ENCODE measurements around the gene MCU. TPM values are rescaled to one million over a fixed set of nuclear protein-coding genes. Genes with fewer than 3 reads are reported as not detected.
A peak's percentile ranks its signal among the peaks of the same experiment; 100 is the strongest.
"Not testable (repeated sequence)": the region's sequence is repeated elsewhere in the genome, so short reads cannot be mapped to it uniquely, and the experiment has no call there.

The MCU gene
- total and polyA plus RNA-seq, 5 experiments from 2014 or later = 4.1 to 10.6 (median 9.0) TPM

DNA sequence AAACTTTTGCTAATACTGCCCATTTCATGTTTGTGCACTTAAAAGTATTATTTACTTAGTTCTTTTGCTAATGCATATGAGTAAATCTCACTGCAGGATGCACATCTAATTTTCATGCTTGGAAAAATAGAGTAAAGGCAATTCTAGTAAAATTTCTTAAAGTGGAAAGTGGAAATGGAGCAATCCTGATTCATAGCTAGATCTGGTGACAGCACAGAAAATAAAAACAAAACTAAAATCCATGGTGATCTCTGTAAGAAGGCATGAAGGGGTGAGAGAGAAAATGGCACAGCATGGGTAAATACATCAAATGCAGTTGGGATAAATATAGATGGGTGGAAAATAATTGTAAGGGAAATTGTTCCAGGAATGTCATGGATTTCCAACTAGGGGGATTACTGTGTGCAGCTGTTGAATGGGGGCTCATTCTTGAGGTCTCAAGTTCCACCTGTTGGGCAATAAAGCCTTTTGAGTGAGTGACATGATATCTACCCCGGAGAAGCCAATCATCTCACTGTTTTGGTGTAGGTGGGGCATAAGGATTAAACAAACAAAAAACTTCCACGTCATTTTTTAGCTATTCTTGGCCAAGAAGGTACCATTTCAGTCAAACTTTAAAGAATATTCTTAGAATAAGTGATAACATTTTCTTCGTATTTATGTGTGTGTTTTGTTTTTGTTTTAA is 1.7 kb upstream of the MCU start:
- DNase-seq (no peak), ATAC-seq (no peak)
- peaks cover 10 to 33% (median 31%) of the 10 kb centered on the region in 4 donors for H3K4me1 Mint-ChIP-seq
- H3K27me3 Mint-ChIP-seq = peaks cover 3 to 15% (median 4%) of the 10 kb centered on the region in 5 donors
- POLR2A ChIA-PET = interaction anchor here (0.5 kb wide), 1 partner anchor 20 kb away, joined by 7 read pairs; no protein-coding TSS in a partner anchor
- peak overlapping the region in 1 of 10 donors; percentile 21 for H3K27ac Mint-ChIP-seq
- H3K4me3 Mint-ChIP-seq = peak overlapping the region in 5 of 10 donors; percentile 8 to 52 (median 20)
- H3K9me3 Mint-ChIP-seq = no peaks in the 10 kb centered on the region
- no peaks in the 10 kb centered on the region for H3K36me3 Mint-ChIP-seq

DNA sequence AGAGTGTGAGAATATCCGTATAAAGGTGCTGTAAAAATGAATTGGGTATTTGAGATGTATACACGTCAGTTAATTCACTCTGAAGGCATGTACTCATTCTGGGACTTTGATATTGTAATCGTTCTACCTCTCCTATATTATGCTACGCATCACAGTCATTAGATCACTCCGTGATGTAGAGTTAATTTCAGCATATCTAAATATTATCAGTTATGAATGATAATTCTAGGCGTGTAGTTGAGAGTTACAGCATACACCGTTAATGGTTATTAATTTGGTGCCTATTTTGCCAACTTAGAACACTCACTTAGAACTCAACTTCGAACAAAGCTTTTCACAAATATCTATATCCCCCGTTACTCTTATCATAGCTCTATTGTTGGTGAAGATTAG is 477 bp upstream of the MCU start:
- no peaks in the 10 kb centered on the region for H3K9me3 Mint-ChIP-seq
- H3K4me3 Mint-ChIP-seq = peak overlapping the region; percentile 85 to 95 (median 90)
- peak overlapping the region in 8 of 10 donors; percentile 64 to 92 (median 86) for H3K27ac Mint-ChIP-seq
- no peaks in the 10 kb centered on the region for H3K36me3 Mint-ChIP-seq
- POLR2A ChIA-PET = interaction anchor here (0.5 to 1.4 kb wide), 3 partner anchors 8 to 401 kb away, joined by 4 to 7 read pairs (median 5); partner anchors contain the start of gene MICU1
- peaks cover 0 to 11% (median 0%) of the 10 kb centered on the region in 5 donors for H3K27me3 Mint-ChIP-seq
- H3K4me1 Mint-ChIP-seq = peaks cover 10 to 40% (median 34%) of the 10 kb centered on the region in 4 donors
- ATAC-seq = no peak
- DNase-seq = no peak

DNA sequence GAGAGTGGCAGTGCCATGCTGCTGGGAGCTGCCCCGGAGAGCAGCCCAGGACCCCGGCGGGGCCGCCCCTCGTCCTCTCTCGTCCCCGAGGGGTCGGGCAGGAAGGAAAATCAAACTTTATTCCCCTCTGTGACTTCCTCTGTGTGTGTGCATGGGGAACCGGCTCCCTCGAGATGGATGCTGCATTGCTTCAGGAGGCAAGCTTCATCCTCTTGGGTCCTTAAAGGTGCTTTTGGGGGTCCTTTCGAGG is 726 bp downstream of the MCU start:
- H3K4me1 Mint-ChIP-seq = peaks cover 10 to 43% (median 34%) of the 10 kb centered on the region in 4 donors
- H3K27ac Mint-ChIP-seq = peak overlapping the region; percentile 52 to 90 (median 82)
- H3K9me3 Mint-ChIP-seq = no peaks in the 10 kb centered on the region
- H3K36me3 Mint-ChIP-seq = no peaks in the 10 kb centered on the region
- DNase-seq (peak in 1 of 10 donors; percentile 57), ATAC-seq (peak in 1 of 2 donors; percentile 9)
- peak overlapping the region; percentile 77 to 96 (median 90) for H3K4me3 Mint-ChIP-seq
- POLR2A ChIA-PET = interaction anchor here (0.5 to 1.4 kb wide), 3 partner anchors 65 to 476 kb away, joined by 4 to 7 read pairs (median 4); partner anchors contain the start of gene MICU1
- peaks cover 0 to 7% (median 0%) of the 10 kb centered on the region in 5 donors for H3K27me3 Mint-ChIP-seq

DNA sequence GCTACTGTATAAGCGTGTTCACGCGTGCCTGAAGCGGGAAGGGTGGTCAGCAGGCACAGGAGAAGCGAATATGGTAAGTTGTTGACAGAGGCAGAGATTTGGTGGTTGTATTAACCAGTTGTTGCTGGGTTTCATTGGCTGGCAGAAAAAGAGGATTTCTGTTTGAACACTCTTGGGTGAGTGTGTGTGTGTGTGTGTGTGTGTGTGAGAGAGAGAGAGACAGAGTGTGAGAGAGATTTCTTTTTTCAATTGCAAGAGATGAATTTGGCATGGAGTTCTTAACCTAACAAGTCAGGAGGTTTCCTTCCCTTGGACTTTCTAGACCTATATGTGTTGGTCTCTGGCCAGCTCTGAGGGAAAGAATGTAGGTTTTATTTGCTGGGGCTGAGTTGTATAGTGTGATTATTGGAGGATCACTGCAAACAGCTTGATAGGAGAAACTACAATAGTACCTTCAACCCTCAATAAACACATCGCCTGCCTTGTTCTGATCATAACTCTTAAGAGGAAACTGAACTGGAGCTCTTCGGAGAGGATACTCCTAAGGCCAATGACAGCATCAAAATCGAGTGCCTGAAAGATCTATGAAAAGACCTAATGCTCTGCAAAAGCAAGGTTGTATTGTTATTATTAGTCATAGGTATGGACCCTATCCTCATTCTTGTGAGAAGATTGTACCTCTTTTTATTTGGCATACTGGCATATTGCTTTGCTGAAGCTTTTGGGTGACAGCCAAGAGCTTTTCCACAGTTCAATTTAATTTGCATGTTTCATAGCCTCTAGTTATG is 1.2 kb downstream of the MCU start:
- H3K4me3 Mint-ChIP-seq = peak overlapping the region; percentile 77 to 96 (median 90)
- no peaks in the 10 kb centered on the region for H3K36me3 Mint-ChIP-seq
- peaks cover 0 to 4% (median 0%) of the 10 kb centered on the region in 5 donors for H3K27me3 Mint-ChIP-seq
- ATAC-seq = no peak
- H3K4me1 Mint-ChIP-seq = peaks cover 10 to 43% (median 34%) of the 10 kb centered on the region in 4 donors
- H3K9me3 Mint-ChIP-seq = no peaks in the 10 kb centered on the region
- H3K27ac Mint-ChIP-seq = peak overlapping the region; percentile 11 to 90 (median 82)
- DNase-seq = peak in 6 of 10 donors; percentile 3 to 67 (median 17)
- POLR2A ChIA-PET = interaction anchor here (0.5 to 1.4 kb wide), 3 partner anchors 66 to 476 kb away, joined by 4 to 7 read pairs (median 4); partner anchors contain the start of gene MICU1

DNA sequence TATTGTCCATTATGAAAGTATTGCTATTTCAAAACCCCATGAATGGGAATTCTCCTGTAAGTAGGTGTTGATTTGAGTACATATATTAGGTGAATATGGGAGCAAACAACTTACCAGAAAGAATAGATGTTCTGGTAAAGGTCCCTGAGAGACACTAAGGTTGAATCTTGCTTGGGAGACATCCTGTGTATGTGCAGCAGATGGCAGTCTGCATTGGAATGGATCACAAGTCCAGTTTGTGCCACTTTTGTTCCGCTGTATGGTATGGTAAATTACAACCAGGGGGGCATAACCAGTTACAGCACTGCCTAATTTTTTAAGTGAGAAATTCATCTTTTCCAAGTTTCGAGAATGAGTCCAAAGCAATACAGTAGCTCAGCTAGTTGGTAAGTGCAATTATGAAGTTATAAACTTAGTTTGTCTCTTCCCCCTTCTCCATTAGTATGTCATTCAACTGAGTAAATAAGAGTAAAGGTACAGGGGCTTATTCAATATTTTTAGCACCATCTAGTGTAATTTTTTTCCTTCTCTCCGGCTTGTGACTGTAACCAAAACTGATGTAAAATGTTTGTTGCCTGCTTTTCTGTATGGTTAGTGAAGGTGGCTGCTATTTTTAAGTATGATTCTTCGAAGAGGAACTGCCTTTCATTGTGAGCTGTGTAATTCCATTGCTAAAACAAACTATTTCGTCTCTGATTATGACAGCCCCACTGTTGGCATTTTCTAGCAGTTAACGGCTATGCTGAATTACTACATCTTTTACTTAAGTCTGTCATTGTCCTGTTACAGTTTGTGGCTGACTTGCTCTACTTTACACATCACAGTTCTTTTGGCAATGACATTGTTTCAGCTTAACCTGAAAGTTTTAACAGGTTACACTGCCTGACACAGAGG is 2.8 kb downstream of the MCU start:
- DNase-seq (peak in 2 of 10 donors; percentile 4 to 11), ATAC-seq (no peak)
- H3K9me3 Mint-ChIP-seq = no peaks in the 10 kb centered on the region
- H3K27ac Mint-ChIP-seq = peak overlapping the region in 2 of 10 donors; percentile 7 to 10
- POLR2A ChIA-PET = no interaction called here
- peak overlapping the region in 1 of 10 donors; percentile 50 for H3K4me3 Mint-ChIP-seq
- H3K4me1 Mint-ChIP-seq = peaks cover 10 to 43% (median 34%) of the 10 kb centered on the region in 4 donors
- H3K36me3 Mint-ChIP-seq = no peaks in the 10 kb centered on the region
- H3K27me3 Mint-ChIP-seq = peaks cover 0 to 4% (median 0%) of the 10 kb centered on the region in 5 donors

DNA sequence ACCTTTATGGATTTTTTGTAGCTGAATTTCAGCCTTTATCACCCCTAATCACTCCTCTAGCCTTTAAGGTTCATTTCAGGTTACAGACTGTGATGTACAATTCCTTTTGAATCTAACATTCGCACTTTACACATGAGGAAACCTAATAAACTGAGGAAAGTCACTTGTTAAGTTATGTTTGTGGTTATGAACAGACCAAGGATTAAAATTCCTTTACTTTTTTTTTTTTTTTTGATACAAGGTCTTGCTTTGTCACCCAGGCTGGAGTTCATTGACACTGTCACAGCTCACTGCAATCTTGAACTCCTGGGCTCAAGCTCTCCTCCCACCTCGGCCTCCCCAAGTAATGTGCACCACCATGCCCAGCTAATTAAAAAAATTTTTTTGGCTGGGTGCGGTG is 3.6 kb downstream of the MCU start:
- no peak for ATAC-seq
- Mint-ChIP-seq H3K9me3 (no peaks in the 10 kb centered on the region), H3K4me1 (peaks cover 8 to 43% (median 34%) of the 10 kb centered on the region in 4 donors), H3K4me3 (no peak overlapping the region), H3K36me3 (no peaks in the 10 kb centered on the region), H3K27me3 (no peaks in the 10 kb centered on the region), H3K27ac (no peak overlapping the region)
- POLR2A ChIA-PET = no interaction called here
- DNase-seq = no peak

DNA sequence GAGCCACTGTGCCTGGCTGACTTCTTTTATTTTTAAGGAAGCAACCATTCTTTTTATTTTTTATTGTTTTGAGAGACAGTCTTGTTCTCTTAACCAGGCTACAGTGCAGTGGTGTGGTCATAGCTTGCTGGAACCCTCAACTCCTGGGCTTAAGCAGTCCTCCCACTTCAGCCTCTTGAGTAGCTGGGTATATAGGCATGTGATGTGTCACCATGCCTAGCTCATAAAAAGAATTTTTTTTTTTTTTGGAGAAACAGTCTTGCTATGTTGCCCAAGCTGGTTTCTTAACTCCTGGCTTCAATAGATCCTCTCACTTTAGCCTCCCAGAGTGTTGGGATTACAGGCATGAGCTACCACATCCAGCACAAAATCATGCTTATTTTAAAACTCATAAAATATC is 5.8 kb downstream of the MCU start:
- no peaks in the 10 kb centered on the region for H3K9me3 Mint-ChIP-seq
- no peak for ATAC-seq
- DNase-seq = no peak
- no peaks in the 10 kb centered on the region for H3K36me3 Mint-ChIP-seq
- H3K27me3 Mint-ChIP-seq = no peaks in the 10 kb centered on the region
- POLR2A ChIA-PET = no interaction called here
- H3K4me3 Mint-ChIP-seq = no peak overlapping the region
- peaks cover 7 to 35% (median 31%) of the 10 kb centered on the region in 4 donors for H3K4me1 Mint-ChIP-seq
- no peak overlapping the region for H3K27ac Mint-ChIP-seq

DNA sequence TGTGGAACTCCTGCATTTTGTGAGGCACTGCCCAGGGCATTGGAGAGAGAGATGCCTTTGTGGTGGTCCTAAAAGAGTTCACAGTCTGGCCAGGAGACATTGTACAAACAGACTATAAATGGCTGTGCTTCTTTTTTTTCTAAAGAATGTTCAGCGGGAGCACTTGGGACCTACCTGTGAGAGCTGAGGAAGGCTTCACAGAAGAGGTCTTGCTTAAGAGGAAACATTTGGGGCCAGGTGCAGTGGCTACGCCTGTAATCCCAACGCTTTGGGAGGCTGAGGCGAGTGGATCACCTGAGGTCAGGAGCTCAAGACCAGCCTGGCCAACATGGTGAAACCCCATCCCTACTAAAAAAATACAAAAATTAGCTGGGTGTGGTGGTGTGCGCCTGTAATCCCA is 10.5 kb downstream of the MCU start:
- H3K9me3 Mint-ChIP-seq, ATAC-seq, H3K27me3 Mint-ChIP-seq, H3K36me3 Mint-ChIP-seq, DNase-seq, H3K27ac Mint-ChIP-seq, H3K4me3 Mint-ChIP-seq, POLR2A ChIA-PET: not testable (repeated sequence)
- H3K4me1 Mint-ChIP-seq = peaks cover 0 to 13% (median 6%) of the 10 kb centered on the region in 4 donors

DNA sequence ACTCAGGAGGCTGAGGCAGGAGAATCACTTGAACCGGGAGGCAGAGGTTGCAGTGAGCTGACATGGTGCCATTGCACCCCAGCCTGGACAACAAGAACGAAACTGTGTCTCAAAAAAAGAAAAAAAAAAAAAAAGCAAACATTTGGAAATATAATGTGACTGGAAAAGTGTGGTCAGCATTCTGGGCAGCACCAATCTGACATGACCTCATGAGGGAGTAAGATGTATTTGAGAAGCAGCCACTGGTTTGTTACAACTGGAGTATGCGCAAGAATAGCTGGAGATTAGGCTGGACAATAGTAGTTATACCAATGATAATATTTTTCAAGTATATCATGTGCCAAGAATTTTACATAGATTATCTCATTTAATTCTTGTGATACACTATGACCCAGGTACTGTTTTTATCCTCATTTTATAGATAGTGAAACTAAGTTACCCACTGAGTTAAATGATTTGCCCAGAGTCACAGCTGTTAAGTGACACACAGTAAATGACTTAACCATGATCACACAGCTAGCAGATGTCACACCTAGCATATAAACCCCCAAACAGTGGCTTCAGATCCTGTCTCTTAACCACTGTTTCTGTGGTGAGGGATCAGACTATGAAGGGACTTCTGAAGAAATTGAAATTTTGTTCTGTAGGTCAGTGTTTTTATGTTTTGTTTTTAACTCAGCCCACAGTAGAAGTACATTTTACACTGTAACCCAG is 11.1 kb downstream of the MCU start:
- Mint-ChIP-seq H3K4me3 (no peak overlapping the region), H3K27me3 (no peaks in the 10 kb centered on the region), H3K27ac (peak overlapping the region in 1 of 10 donors; percentile 33), H3K36me3 (peaks cover 0 to 1% (median under 1%) of the 10 kb centered on the region in 3 donors), H3K4me1 (peaks cover 0 to 13% (median 7%) of the 10 kb centered on the region in 4 donors), H3K9me3 (no peaks in the 10 kb centered on the region)
- POLR2A ChIA-PET = no interaction called here
- DNase-seq (no peak), ATAC-seq (peak in 1 of 2 donors; percentile 50)

DNA sequence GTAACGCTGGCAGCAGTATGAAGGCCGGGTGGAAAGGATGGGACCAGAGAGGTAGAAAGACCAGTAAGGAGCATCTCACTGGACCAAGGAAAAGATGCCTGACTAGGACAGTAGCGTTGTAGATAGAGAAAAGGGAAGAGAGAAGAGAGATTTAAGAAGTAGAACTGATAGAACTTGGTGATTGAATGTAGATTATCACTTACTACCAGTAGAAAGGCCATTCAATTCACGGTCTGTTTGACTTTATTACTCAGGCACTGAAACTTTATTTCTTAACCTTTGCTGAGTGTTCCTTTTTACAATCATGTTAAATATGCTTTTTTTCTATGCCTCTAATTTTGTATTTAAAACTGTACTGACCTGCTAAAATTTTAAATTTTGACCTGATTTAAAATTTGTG is 12.2 kb downstream of the MCU start:
- H3K4me3 Mint-ChIP-seq = no peak overlapping the region
- ATAC-seq (no peak), DNase-seq (no peak)
- peak overlapping the region in 2 of 10 donors; percentile 5 to 14 for H3K27ac Mint-ChIP-seq
- peaks cover 0 to 13% (median 7%) of the 10 kb centered on the region in 4 donors for H3K4me1 Mint-ChIP-seq
- H3K9me3 Mint-ChIP-seq = no peaks in the 10 kb centered on the region
- no peaks in the 10 kb centered on the region for H3K27me3 Mint-ChIP-seq
- peaks cover 0 to 7% (median 2%) of the 10 kb centered on the region in 3 donors for H3K36me3 Mint-ChIP-seq
- POLR2A ChIA-PET = no interaction called here

DNA sequence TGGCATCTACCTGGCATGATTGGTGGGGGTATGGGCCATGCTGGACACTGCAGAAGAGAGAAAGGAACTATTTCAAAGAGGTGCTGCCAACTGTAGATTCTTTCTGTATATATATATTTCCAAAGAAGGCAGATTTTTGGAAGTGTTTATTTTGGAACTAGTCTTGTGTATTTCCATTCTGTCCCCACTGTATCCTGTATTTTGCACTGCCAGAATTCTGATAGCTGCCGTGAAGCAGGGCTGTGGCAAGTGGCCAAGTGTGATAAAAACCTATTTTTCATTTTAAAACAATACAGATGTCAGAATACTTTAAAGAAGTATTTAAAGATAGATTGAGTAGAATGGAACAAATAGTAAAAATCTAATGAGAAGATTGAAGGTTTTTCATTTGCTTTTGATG is 17.1 kb downstream of the MCU start:
- H3K9me3 Mint-ChIP-seq = no peaks in the 10 kb centered on the region
- H3K4me3 Mint-ChIP-seq = no peak overlapping the region
- POLR2A ChIA-PET = no interaction called here
- no peak for ATAC-seq
- H3K4me1 Mint-ChIP-seq = peaks cover 0 to 2% (median 2%) of the 10 kb centered on the region in 4 donors
- H3K36me3 Mint-ChIP-seq = peaks cover 0 to 7% (median 2%) of the 10 kb centered on the region in 3 donors
- H3K27me3 Mint-ChIP-seq = no peaks in the 10 kb centered on the region
- H3K27ac Mint-ChIP-seq = peak overlapping the region in 1 of 10 donors; percentile 68
- no peak for DNase-seq

DNA sequence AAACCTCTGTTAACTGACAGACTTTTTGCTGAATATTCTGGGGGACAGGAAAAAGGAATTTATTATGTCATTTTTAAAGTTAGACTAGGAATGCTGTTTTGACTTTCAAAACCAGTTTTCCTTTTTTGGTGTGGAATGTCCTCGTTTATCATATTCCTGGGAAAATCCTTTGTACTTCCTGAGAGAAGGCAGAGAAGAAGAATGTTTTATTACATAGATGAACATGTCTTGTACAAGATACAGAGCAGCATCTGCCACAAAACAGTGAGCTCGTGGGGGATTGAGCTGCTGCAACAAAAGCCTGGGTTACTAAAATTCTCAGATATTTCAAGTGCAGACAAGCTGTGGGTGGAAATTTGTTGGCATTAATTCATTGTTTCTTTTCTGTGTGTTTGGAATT is 20.2 kb downstream of the MCU start:
- H3K36me3 Mint-ChIP-seq = peaks cover 0 to 26% (median 14%) of the 10 kb centered on the region in 3 donors
- POLR2A ChIA-PET = no interaction called here
- peaks cover 0 to 2% (median under 1%) of the 10 kb centered on the region in 4 donors for H3K4me1 Mint-ChIP-seq
- no peaks in the 10 kb centered on the region for H3K9me3 Mint-ChIP-seq
- H3K4me3 Mint-ChIP-seq = no peak overlapping the region
- DNase-seq (no peak), ATAC-seq (no peak)
- H3K27me3 Mint-ChIP-seq = no peaks in the 10 kb centered on the region
- no peak overlapping the region for H3K27ac Mint-ChIP-seq

Measured in naive thymus-derived CD8-positive, alpha-beta T cell (primary cell).